Amygdala (tissue), 56 donors: ENCODE data around the gene PTPRD.

Experiments
- DNase-seq, 56 donors: peaks; one replicate each; lab custom pipeline; 2025; lab: John Stamatoyannopoulos, UW

The PTPRD gene

GRCh38 chr9:10272830-10273229 is 340.0 kb downstream of the PTPRD start:
- DNase-seq: no peak

- peak in 26 of 56 donors; percentile 0 to 52 (median 10) for DNase-seq
These were observed 344.0 kb downstream of the PTPRD start for GRCh38 chr9:10268531-10269485.

- DNase-seq: no peak
These were observed 347.6 kb downstream of the PTPRD start for GRCh38 chr9:10265153-10265631.

GRCh38 chr9:10260501-10260900 is 352.3 kb downstream of the PTPRD start:
- no peak for DNase-seq

GRCh38 chr9:10259668-10260067 is 353.1 kb downstream of the PTPRD start:
- DNase-seq: no peak

- no peak for DNase-seq
These were observed 357.0 kb downstream of the PTPRD start for GRCh38 chr9:10255758-10256157.

- DNase-seq: no peak
These were observed 358.5 kb downstream of the PTPRD start for GRCh38 chr9:10254338-10254737.

GRCh38 chr9:10253341-10253740 is 359.5 kb downstream of the PTPRD start:
- DNase-seq: no peak

GRCh38 chr9:10252174-10252573 is 360.6 kb downstream of the PTPRD start:
- DNase-seq: no peak

- no peak for DNase-seq
These were observed 361.3 kb downstream of the PTPRD start for GRCh38 chr9:10251490-10251889.

- no peak for DNase-seq
These were observed 362.6 kb downstream of the PTPRD start for GRCh38 chr9:10250219-10250618.

- no peak for DNase-seq
These were observed 363.9 kb downstream of the PTPRD start for GRCh38 chr9:10248890-10249289.

GRCh38 chr9:10242255-10242654 is 370.5 kb downstream of the PTPRD start:
- no peak for DNase-seq

- DNase-seq: no peak
These were observed 374.7 kb downstream of the PTPRD start for GRCh38 chr9:10238087-10238486.

- no peak for DNase-seq
These were observed 375.2 kb downstream of the PTPRD start for GRCh38 chr9:10237584-10237983.

GRCh38 chr9:10236161-10236560 is 376.6 kb downstream of the PTPRD start:
- no peak for DNase-seq

- no peak for DNase-seq
These were observed 377.4 kb downstream of the PTPRD start for GRCh38 chr9:10235376-10235775.

GRCh38 chr9:10232352-10232930 is 380.4 kb downstream of the PTPRD start:
- DNase-seq: peak in 4 of 56 donors; percentile 1 to 43 (median 4)

- no peak for DNase-seq
These were observed 382.3 kb downstream of the PTPRD start for GRCh38 chr9:10230512-10230911.

GRCh38 chr9:10228082-10228481 is 384.7 kb downstream of the PTPRD start:
- no peak for DNase-seq

- no peak for DNase-seq
These were observed 385.8 kb downstream of the PTPRD start for GRCh38 chr9:10226996-10227395.

- DNase-seq: no peak
These were observed 400.1 kb downstream of the PTPRD start for GRCh38 chr9:10212702-10213101.
